Loucy (cell line): ENCODE measurements around the gene PIANP.

ENCODE experiments used
- EZH2phosphoT487 ChIP-seq: fragments of 200-600 bp; IDR thresholded peaks from 2 replicates; pipeline ENCODE4 v1.6.1; 2018; ENCODE audit warnings: antibody characterized with exemption, mild to moderate bottlenecking, moderate library complexity, borderline replicate concordance
- TF ChIP-seq, protein P1 (sequence below): fragments of 200-600 bp; sonication (generic); conservative IDR thresholded peaks from 2 replicates; pipeline ENCODE4 v1.5.1; 2014; ENCODE audit warnings: mild to moderate bottlenecking, antibody characterized with exemption, low read length

DNA sequence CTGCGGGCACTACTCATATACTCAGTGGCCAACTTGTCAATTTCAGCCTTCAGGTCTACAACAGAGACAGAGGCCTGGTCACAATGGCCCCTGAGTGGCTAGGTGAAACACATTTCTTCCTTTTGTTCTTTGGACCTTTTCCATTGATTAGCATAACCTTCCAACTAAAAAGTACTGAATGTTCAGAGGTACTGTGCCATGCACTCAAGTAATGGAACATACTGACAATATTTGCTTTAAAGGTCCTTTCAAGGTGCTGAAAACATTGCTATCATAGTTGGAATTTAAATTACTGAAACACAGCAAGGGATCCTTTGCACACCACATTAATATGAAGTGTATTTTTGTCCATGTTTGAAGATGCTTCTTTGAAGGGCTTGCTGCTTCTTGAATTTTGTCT lies 47.3 kb downstream of the PIANP start:
- TF ChIP-seq, protein P1, sequence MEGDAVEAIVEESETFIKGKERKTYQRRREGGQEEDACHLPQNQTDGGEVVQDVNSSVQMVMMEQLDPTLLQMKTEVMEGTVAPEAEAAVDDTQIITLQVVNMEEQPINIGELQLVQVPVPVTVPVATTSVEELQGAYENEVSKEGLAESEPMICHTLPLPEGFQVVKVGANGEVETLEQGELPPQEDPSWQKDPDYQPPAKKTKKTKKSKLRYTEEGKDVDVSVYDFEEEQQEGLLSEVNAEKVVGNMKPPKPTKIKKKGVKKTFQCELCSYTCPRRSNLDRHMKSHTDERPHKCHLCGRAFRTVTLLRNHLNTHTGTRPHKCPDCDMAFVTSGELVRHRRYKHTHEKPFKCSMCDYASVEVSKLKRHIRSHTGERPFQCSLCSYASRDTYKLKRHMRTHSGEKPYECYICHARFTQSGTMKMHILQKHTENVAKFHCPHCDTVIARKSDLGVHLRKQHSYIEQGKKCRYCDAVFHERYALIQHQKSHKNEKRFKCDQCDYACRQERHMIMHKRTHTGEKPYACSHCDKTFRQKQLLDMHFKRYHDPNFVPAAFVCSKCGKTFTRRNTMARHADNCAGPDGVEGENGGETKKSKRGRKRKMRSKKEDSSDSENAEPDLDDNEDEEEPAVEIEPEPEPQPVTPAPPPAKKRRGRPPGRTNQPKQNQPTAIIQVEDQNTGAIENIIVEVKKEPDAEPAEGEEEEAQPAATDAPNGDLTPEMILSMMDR: no peak
- TF ChIP-seq EZH2phosphoT487: no peak
